Non-pigmented ciliary epithelial cell (primary cell): Measurements from ENCODE around the gene TCF12.

Source experiments
- DNase-seq: peaks from one replicate; pipeline ENCODE4 v3.0.0-alpha.2; 2010; ENCODE audit warnings: low read depth

The TCF12 gene

GRCh38 chr15:57253082-57253481 is 334.6 kb downstream of the TCF12 start:
- DNase-seq = no peak

GRCh38 chr15:57253500-57253899 is 335.1 kb downstream of the TCF12 start:
- DNase-seq = no peak

- no peak for DNase-seq
These were observed 337.4 kb downstream of the TCF12 start for GRCh38 chr15:57255751-57256341.

- DNase-seq = no peak
These were observed 338.5 kb downstream of the TCF12 start for GRCh38 chr15:57256939-57257338.

GRCh38 chr15:57259568-57260040 is 341.2 kb downstream of the TCF12 start:
- DNase-seq = no peak

GRCh38 chr15:57263520-57263919 is 345.1 kb downstream of the TCF12 start:
- DNase-seq = no peak

- DNase-seq = no peak
These were observed 354.4 kb downstream of the TCF12 start for GRCh38 chr15:57272771-57273357.

- no peak for DNase-seq
These were observed 355.0 kb downstream of the TCF12 start for GRCh38 chr15:57273402-57273801.

GRCh38 chr15:57278439-57278838 is 360.0 kb downstream of the TCF12 start:
- DNase-seq = no peak

- no peak for DNase-seq
These were observed 362.0 kb downstream of the TCF12 start for GRCh38 chr15:57280464-57280863.

GRCh38 chr15:57281321-57281720 is 362.9 kb downstream of the TCF12 start:
- DNase-seq = no peak

GRCh38 chr15:57282686-57283085 is 364.2 kb downstream of the TCF12 start:
- no peak for DNase-seq

- peak; percentile 9 for DNase-seq
These were observed 365.5 kb downstream of the TCF12 start for GRCh38 chr15:57283774-57284503.

GRCh38 chr15:57284535-57284934 is 366.1 kb downstream of the TCF12 start:
- DNase-seq = no peak

- DNase-seq = no peak
These were observed 366.9 kb downstream of the TCF12 start for GRCh38 chr15:57285386-57285785.

- no peak for DNase-seq
These were observed 368.1 kb downstream of the TCF12 start for GRCh38 chr15:57286446-57287122.

GRCh38 chr15:57287123-57287521 is 368.7 kb downstream of the TCF12 start:
- no peak for DNase-seq

- DNase-seq = no peak
These were observed 370.6 kb downstream of the TCF12 start for GRCh38 chr15:57288926-57289580.

GRCh38 chr15:57290187-57290586 is 371.7 kb downstream of the TCF12 start:
- no peak for DNase-seq

GRCh38 chr15:57290826-57291225 is 372.4 kb downstream of the TCF12 start:
- DNase-seq = no peak

- no peak for DNase-seq
These were observed 378.2 kb downstream of the TCF12 start for GRCh38 chr15:57296473-57297162.

GRCh38 chr15:57297163-57297593 is 378.7 kb downstream of the TCF12 start:
- no peak for DNase-seq
